HG03460 (cell line): ENCODE results near the gene ZP1.

ENCODE experiments used
- ATAC-seq: cut with Tn5 transposase; IDR thresholded peaks from one replicate; pipeline ENCODE4 v1.9.1; 2021; ENCODE audit not compliant: unreplicated experiment

Gene ZP1

DNA sequence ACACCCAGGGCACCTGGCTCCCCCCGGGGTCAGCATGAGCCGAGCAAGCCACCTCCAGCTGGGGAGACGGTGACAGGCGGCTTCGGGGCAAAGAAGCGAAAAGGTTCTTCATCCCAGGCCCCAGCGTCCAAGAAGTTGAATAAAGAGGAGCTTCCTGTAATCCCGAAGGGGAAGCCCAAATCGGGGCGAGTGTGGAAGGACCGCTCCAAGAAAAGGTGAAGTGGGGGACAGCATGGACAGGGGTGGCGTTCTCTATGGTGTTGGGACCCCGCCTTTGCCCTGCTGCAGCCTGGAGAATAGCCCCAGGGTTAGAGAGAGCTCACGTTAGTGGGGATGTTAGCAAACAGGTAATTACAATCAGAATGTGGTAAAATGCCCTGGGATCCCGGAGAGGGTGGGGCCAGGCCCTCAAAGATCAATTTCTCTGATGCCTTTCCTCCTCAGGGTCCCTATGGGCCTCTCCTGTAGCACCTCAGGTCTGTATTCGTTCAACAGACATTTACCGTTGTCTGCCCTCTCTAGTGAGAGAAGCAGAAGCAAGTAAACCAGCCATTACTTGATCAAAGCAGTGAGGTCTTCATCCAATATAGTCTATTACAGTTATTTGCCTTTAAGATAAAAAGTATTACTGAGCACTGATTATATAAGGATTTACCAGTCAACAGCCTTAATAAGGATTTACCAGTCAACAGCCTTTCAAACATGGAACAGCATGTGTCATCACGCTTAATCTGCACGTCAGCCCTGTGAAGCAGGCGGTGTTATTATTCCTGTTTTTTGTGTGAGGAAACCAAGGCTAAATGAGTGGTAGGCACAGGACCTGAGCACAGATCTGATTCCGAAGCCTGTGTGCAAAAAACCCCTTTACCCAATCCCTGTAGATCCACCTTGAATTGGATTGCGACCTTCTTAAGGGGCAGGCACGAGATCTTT is 24.4 kb upstream of the ZP1 start:
- ATAC-seq: no peak

DNA sequence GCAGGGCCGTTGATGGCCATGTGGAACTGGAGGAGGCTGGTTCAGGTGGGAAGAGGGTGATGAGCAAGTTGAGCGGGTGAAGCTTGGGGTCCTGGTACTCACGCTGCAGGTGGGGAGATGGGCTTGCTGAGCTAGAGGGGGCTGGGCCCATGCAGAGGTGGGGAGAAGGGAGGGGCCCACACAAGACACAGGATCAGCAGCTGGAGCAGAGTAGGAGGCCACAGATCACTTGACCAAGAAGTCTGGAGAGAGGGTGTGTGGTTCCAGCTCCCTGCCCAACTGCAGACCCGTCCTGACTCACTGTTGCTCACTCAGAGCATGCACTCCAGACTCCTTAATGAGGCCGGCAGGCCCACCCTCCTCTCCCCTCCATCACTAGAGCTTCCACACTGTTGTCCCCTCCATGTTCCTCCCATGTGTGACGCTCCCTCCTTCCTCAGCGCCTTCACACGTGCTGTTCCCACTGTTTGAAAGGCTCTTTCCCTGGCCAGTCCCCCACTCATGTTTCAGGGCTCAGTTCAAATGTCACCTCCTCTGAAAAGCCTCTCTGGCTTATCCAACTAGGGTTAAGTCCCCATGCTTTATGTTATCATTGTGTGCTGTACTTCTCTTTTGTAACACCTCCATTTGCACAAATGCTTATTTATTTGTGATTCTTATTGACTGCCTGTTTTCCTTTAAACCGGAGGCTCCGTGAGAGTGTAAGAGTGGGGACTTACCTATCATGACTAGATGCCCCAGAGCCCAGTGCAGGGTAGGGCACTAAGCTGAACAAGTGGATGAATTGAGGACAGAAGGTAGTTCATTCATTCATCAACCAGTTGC is 23.1 kb upstream of the ZP1 start:
- no peak for ATAC-seq

DNA sequence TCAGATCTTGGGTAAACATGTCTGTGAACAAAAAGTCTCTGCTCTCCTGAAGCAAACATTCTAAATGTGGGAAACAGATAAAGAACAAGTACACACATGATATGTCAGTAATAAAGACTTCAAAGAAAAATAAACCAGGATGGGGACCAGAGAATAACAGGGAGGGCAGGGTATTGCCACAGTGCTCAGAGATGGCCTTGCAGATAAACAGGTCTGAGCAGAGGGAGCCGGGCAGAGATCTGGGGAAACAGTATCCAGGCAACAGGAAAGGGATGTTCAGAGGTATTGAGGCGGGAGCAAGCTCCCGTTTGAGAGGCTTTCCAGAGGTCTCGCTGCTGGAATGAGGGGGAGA is 22.5 kb upstream of the ZP1 start:
- ATAC-seq: no peak

DNA sequence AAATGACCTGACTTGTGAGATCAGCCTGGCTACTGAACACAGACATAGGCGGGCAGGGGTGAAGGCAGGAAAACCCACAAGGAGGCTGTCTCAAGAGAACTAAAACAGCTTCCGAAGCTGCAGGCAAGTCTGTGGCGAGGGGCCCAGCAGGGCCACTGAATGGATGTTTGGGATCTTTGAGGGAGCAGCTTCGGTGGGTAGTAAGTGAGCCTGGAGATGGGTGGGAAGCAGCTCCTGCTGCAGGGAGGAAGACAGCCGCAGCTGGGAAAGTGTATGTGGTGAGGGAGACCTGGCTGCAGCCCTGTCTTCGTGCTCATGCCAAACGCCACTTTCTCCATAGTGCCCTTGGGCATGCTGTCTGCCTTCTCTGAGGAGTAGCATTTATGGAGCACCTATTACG is 22.0 kb upstream of the ZP1 start:
- no peak for ATAC-seq

DNA sequence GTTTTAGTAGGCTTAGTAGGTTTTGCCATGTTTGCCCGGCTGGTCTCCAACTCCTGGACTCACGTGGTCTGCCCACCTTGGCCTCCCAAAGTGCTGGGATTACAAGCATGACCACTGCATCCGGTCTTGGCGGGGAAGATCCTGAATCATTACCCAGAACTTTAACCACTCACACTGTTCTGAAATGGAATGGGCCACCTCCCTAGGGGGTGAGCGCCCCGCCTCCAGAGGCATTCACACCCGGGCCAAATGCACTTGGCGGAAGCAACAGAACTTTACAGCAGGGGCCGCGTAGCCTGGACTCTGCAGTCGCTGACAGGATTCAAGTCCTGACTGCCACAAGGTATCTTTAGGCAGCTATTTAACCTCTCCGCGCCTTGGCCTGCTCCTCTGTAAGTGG is 20.1 kb upstream of the ZP1 start:
- ATAC-seq: no peak

DNA sequence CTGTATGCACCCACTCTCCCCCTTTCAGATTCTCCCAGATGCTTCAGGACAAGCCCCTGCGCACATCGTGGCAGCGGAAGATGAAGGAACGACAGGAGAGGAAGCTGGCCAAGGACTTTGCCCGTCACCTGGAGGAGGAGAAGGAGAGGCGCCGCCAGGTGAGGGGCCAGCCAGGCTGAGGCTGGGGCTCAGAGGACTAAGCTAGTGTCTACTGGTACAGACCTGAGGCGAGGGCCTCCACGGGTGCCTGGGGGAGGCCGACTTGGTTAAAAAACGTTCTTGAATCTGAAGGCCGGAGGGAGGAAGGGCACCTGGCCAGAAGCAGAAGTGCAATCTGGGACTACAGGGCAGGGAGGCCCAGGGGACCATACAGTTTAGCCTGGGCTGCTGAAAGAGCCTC is 19.4 kb upstream of the ZP1 start:
- ATAC-seq: no peak

DNA sequence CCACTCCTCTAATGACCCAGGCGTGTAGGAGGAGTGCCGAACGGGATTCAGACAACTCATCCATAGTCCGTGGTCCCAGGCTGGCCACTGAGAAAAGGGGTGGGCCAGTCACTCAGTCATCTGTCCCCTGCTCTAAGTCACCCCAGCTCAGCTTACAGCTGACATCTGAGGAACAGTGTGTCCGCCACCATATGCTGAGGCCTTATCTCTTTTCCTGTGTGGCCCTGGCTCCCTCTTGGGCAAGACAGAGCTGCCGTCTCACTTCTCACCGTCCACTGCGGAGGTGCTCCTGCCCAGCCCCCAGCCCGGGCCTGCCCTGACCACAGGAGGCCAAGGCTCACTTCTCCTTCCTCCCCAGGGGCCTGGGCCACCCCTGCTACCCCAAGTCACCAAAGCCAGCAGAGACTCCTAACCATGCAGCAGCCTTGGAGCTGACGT is 18.6 kb upstream of the ZP1 start:
- ATAC-seq: no peak

DNA sequence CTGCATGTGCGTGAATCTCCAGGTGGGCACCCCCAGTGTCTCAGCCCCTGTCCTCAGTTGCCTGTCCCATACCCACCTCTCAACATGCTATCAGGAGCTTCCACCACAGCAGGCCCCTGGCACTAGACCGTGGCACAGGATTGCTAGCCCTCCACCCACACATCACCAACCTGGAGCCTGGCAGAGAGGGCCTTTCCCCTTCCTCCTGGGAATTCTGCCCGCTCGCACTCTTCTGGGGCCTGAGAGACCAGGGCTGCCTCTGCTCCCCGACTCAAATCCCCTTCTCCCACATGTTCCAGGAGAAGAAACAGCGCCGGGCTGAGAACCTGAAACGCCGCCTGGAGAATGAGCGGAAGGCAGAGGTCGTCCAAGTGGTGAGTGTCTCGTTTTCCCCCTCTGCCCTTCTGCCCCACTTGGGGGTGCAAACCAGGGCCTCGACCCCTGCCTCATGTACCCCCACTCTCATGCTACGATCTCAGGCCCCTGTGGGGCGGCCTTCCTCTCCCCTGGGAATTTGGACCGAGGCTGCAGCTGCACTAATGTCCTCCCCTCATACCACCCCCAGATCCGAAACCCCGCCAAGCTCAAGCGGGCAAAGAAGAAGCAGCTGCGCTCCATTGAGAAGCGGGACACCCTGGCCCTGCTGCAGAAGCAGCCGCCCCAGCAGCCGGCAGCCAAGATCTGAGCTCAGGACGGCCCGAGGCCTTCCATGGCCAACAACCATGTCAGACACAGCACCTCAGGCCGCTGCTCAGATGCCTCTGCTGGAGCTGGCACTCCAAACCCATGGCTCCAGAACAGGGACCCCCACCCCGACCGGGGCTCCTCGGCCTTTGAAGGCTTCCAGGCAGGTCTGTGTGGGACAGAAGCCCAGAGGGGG is 17.5 kb upstream of the ZP1 start:
- no peak for ATAC-seq

DNA sequence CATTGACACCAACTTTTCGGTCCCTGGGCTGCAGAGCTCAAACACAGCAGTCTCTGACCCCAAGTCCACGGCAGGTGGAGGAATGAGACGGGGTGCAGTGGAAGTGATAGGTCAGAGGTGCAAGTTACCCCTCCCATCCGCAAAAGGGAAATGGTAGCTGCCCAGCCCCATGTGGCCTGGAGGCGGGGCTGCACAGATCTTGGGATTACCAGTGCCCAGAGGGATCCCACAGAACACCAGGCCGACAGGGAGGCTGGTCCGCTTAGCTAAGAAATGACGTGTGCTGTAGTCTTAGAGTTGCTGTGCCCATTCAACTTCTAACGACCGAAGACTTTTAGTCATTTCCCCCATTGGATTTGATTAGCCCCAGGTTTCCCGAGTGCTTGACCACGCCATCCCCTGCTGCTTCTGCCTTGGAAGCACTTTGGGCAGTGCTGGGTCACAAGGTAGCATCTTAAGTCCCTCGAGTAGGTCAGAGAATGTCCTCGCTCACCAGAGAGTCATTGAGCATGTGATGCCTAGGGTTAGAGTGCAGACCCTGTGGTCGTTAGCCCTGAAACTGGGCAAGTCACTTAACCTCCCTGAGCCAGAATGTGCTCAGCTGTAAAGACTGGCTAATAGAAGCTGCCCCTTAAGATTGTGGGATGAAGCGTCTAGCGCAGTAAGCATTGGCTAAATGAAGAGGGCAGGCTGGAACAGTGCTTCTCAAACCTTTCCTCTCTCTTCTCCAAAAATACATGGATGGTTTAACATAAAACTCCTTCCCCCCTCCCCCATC is 15.8 kb upstream of the ZP1 start:
- ATAC-seq: no peak

DNA sequence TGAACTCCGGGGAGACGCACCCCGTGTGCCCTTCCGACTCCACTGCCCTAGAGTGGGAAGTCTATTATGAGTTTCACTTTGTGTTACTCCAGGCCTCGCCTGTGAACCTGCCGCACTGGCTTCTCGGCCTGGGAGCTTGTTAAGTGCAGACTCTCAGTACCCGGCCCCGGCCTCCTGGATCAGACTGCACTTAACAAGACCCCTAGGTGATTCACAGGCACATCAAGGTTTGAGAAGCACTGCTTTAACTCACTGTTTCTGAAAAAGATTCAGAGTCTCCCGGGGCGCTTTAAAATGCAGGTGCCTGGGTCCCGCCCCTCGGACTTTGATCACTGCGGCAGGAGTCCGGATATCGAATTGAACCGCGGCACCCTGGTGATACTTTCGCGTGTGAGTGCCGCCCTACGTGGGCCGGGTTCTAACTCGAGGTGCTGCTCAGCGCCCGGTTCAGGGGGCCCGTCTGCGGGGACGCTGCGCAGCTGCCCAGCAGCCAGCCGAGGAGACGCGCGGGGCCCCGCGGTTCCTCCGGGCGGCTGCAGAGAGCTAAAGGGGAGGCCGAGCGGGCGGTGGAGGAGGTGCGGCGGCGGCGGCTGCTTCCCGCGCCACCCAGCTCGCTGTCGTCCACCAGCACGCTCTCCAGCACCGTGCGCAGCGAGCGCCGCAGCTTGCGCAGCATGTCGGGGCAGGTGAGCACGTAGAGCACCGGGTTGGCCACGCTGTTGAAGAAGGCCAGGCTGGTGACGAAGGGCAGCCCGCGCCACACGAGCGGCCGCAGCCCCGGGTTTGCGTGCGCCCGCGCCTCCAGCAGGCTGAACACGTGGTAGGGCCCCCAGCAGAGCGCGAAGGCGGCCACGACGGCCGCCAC is 15.0 kb upstream of the ZP1 start:
- ATAC-seq: no peak

DNA sequence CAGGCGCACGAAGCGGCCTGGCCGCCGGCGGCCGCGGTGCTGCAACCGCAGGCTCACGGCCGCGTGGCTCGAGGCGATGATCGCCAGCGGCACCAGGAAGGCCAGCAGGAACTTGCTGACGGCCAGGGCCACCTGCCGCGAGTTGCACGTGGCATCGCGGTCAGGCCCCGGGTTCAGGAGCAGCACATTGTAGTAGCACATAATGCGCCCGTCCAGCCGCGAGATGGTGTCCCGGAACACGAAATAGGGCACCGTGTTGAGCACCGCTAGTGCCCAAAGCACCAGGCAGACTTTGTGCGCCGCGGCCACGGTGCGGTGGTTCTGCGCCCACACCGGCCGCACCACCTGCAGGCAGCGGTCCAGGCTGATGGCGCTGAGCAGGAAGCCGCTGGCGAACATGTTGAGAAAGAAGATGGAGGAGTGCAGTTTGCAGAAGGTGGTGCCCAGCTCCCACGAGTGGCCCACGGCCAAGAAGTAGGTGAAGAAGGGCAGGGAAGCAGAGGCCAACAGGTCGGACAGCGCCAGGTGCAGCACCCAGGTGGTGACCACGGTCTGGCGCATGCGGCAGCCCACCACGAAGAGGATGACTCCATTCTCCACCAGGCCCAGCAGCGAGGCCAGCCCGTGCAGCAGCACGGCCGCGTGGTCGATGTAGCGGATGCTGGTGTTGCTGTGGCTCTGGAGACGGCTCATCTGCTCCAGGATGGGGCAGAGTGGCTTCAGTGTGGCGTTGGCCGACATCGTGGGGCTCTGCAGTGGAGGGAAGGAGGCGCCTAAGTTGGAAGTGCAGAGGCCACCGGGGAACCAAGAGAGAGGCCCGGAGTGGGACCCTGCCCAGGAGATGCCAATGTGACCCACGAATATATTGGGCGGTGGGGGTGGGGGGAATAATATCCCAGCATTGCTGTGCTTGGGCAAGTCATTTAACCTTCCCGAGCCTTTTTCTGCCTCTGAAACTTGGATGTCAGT is 14.1 kb upstream of the ZP1 start:
- ATAC-seq: no peak

DNA sequence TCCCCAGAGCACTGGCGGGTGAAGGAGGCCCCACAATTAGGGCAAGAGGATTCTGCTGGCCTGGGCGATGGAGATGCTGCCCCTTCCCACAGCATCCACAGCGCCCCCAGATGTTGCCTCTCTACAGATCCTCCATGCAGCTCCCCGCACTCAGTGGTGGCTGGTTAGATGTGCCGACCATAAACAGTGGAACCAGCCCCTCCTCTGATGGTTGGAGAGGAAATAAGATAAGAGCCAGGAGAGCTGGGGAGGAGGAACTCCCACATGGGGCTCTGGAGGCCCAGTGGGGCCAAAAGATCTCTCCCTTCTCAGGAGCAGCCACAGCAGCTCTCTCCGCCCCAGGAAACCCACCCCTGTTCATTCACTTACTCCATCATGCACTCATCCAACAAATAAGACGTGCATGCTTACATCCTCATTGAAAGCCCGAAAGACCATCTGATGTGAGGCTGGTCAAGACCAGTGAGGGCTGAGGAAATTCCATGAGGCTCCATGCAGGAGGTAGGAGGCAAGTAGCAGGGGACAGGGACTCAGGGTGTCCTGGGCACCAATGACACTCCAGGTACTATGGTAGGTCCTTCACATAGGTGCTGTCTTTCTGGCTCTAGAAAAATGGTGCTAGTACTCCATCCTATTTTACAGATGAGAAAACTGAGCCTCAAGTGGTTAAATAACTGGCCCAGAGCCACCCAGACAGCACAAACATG is 13.0 kb upstream of the ZP1 start:
- no peak for ATAC-seq

DNA sequence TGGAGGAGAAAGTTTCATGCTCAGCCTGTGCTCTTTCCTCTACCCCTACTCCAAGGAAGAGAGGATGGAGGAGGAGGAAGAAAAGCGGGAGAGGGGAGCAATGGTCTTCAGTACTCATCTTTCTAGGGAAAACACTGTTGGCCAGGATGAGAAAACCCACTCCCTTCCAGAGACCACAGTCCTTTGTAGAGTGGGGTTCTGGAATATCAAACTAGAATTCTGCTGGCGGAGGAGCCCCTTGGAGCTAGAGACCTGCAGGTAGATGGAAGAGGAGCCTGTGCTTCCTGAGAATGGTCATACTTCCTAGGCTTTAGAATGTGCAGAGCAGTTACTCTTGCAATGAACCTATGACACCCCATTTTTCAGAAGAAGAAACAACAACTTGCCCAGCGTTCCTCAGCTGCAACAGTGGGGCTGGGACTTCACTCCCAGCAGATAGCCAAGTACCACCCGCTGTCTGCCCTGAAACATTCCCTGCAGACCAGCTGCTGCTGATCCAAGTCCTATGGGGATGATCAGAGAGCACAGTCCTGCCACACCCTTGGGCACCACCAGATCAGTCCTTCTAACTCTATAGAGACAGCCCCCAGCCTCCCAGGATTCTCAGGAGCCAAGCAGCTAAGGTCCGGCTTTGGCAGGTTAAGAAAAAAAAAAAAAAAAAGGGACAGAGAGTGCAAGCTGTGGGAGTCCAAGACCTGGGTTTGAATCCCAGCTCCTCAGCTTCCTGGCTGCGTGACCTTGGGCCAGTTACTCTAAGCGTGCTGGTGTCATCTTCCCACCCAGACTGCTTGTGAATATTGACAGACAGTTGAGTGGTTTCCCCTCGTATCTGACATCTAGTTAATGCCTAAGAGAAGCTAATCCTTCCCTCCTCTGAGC is 12.3 kb upstream of the ZP1 start:
- no peak for ATAC-seq

DNA sequence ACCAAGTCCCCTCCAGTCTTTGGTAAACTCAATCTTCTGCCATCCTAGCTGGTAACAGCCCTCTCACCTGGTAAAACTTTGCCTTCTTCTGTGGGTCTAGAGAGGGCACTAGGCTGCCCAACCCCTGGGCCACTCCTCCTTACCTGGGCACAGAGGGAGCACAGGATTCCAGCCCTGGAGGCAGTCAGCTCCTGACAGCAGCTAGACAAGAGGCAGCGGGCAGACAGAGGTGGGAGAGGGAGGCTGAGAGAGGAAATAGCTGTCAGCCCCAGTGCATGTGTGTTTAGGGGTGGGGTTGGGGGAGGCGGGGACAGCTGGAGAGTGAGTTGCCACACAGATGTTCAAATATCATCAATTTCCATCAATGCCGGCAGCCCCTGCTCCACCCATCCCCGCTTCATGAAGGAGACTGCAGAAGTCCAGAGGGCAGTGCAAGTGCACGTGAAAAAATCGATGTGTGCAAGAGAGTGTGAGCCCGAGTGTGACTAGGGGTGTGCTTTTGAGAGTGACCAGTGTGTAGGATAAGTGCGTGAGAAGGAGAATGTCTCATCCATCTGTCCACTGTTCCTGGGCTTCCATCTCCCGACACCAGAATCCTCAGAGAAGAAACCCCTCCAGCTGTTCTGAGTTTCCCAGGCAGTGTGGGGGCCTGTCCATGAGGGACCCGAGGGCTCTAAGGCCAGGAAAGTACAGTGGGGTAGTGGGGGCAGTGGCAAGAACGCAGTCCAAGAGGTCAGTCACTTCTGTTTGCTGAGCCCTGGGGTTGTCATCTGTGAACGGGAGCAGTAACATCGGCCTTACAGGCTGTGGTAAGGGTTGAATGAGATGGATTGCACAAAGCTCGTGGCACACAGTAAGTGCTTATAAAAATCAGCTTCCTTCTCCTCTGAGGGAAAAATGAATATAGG is 11.4 kb upstream of the ZP1 start, which contains the start of gene PTGDR2:
Gene PTGDR2 (minus strand): TSS at position 225 of the 908 bp plus-strand sequence. CDS start 2,228 bp downstream, outside the sequence.
- no peak for ATAC-seq

DNA sequence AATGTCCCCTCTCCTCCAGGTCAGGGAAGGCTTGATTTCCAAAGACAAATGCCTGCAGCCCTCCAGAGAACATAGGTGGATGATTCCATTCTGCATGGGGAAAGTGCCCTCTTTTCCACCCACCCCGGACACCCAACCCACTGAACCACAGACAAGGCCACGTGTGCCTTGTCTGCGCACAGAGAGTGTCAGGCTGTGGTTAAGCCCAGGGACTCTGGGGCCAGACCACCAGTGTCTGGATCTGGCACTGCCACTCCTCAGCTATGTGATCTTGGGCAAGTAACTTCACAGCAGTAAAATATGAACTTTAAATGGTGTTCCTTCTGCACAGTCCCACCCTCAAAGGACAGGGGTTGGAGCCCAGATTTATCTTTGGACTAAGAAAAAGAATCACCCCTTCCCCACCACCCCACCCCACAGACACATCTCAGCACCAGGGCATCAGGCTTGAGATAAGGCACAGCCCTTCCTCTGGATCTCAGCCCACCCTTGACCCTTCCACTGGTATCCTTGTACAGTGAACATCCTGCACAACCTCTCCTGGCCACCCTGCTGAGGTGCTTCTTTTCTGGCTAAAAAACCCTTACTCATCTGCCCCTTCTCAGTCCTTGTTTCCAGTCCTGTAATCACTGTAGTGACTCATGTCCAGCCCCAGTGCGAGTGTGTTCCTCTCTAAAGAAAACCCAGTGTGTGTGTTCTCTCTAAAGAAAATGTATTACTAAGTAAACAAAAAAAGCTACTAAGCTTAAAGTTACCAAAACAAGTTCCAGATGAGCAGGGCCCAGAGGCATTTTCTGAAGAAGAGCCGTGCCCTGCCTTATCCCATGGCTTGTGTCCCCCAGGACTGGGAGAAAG is 9.7 kb upstream of the ZP1 start:
- no peak for ATAC-seq
